H9 (cell line): ENCODE data around the gene RAI1. TPM values are rescaled to one million over a fixed set of nuclear protein-coding genes. Genes with fewer than 3 reads are reported as not detected.

Experiments used
- DNase-seq: peaks from one replicate; pipeline ENCODE4 v3.0.0-alpha.2; 2017
- H2AFZ ChIP-seq: one replicate; pipeline ENCODE4 v1.6.1; 2013; ENCODE audit warnings: mild to moderate bottlenecking, low read length, control low read depth, moderate library complexity
- H2AK5ac ChIP-seq: 2 replicates; pipeline ENCODE4 v1.6.1; 2013; ENCODE audit warnings: low read length, control low read depth, mixed read lengths; ENCODE audit not compliant: insufficient read length
- H2BK120ac ChIP-seq: one replicate; pipeline ENCODE4 v1.6.1; 2013; ENCODE audit warnings: low read depth, mild to moderate bottlenecking, low read length, control low read depth, inconsistent platforms; ENCODE audit not compliant: poor library complexity, severe bottlenecking
- H2BK12ac ChIP-seq: 2 replicates; pipeline ENCODE4 v1.6.1; 2013; ENCODE audit warnings: low read length, control low read depth, mixed read lengths, low read depth; ENCODE audit not compliant: insufficient read length
- H2BK15ac ChIP-seq: 2 replicates; pipeline ENCODE4 v1.6.1; 2013; ENCODE audit warnings: low read depth, low read length, control low read depth
- H2BK20ac ChIP-seq: one replicate; pipeline ENCODE4 v1.6.1; 2013; ENCODE audit warnings: low read depth, mild to moderate bottlenecking, low read length, control low read depth, inconsistent platforms; ENCODE audit not compliant: poor library complexity, severe bottlenecking
- H2BK5ac ChIP-seq: 2 replicates; pipeline ENCODE4 v1.6.1; 2013; ENCODE audit warnings: low read length, control low read depth, mixed read lengths; ENCODE audit not compliant: insufficient read length
- H3K14ac ChIP-seq: 2 replicates; pipeline ENCODE4 v1.6.1; 2013; ENCODE audit warnings: low read length, control low read depth; ENCODE audit not compliant: insufficient read depth
- H3K18ac ChIP-seq: 2 replicates; pipeline ENCODE4 v1.6.1; 2013; ENCODE audit warnings: low read depth, mild to moderate bottlenecking, mixed read lengths, low read length, control low read depth; ENCODE audit not compliant: insufficient read length
- H3K23ac ChIP-seq: 2 replicates; pipeline ENCODE4 v1.6.1; 2013; ENCODE audit warnings: low read length, control low read depth, mixed read lengths, low read depth; ENCODE audit not compliant: insufficient read length
- H3K23me2 ChIP-seq: 2 replicates; pipeline ENCODE4 v1.6.1; 2013; ENCODE audit warnings: low read depth, mild to moderate bottlenecking, mixed read lengths, low read length, control low read depth; ENCODE audit not compliant: insufficient read length, poor library complexity, severe bottlenecking
- H3K27ac ChIP-seq: 2 replicates; pipeline ENCODE4 v1.5.1; 2013; ENCODE audit warnings: low read length, control low read depth, mixed read lengths, low read depth; ENCODE audit not compliant: insufficient read length
- H3K27me3 ChIP-seq: 2 replicates; pipeline ENCODE4 v1.6.1; 2013; ENCODE audit warnings: low read length, control low read depth, inconsistent platforms; ENCODE audit not compliant: insufficient read depth
- H3K4ac ChIP-seq: 2 replicates; pipeline ENCODE4 v1.6.1; 2013; ENCODE audit warnings: low read depth, mild to moderate bottlenecking, control low read depth, inconsistent platforms, low read length, moderate library complexity
- H3K4me1 ChIP-seq: 2 replicates; pipeline ENCODE4 v1.6.1; 2013; ENCODE audit warnings: low read length, control low read depth, inconsistent platforms; ENCODE audit not compliant: insufficient read depth
- H3K4me2 ChIP-seq: 2 replicates; pipeline ENCODE4 v1.6.1; 2013; ENCODE audit warnings: low read length, control low read depth, mixed read lengths; ENCODE audit not compliant: insufficient read length, insufficient read depth
- H3K56ac ChIP-seq: 2 replicates; pipeline ENCODE4 v1.6.1; 2013; ENCODE audit warnings: low read depth, mild to moderate bottlenecking, mixed read lengths, low read length, control low read depth; ENCODE audit not compliant: insufficient read length
- H3K79me1 ChIP-seq: 2 replicates; pipeline ENCODE4 v1.6.1; 2013; ENCODE audit warnings: low read depth, mild to moderate bottlenecking, moderate library complexity, low read length, control low read depth, inconsistent platforms; ENCODE audit not compliant: insufficient read depth, poor library complexity, severe bottlenecking
- H3K79me2 ChIP-seq: 2 replicates; pipeline ENCODE4 v1.6.1; 2013; ENCODE audit warnings: low read length, control low read depth, inconsistent platforms; ENCODE audit not compliant: insufficient read depth
- H3K9ac ChIP-seq: 2 replicates; pipeline ENCODE4 v1.6.1; 2013; ENCODE audit warnings: low read length, control low read depth, mixed read lengths; ENCODE audit not compliant: insufficient read length; ENCODE audit errors: extremely low read depth
- H3K9me3 ChIP-seq: one replicate; pipeline ENCODE4 v1.6.1; 2013; ENCODE audit warnings: low read depth, low read length, inconsistent platforms; ENCODE audit not compliant: control insufficient read depth
- H3T11ph ChIP-seq: one replicate; pipeline ENCODE4 v1.6.1; 2013; ENCODE audit warnings: mild to moderate bottlenecking, low read length, control low read depth, inconsistent platforms
- H4K20me1 ChIP-seq: one replicate; pipeline ENCODE4 v1.6.1; 2013; ENCODE audit not compliant: control insufficient read depth, insufficient read length, insufficient read depth
- H4K5ac ChIP-seq: 2 replicates; pipeline ENCODE4 v1.6.1; 2013; ENCODE audit warnings: low read depth, mild to moderate bottlenecking, mixed read lengths, low read length, control low read depth; ENCODE audit not compliant: insufficient read length
- H4K8ac ChIP-seq: replicated peaks from 2 replicates; pipeline ENCODE4 v1.6.1; 2013; ENCODE audit warnings: low read length, control low read depth, mixed read lengths, low read depth; ENCODE audit not compliant: insufficient read length
- H4K91ac ChIP-seq: 2 replicates; pipeline ENCODE4 v1.6.1; 2013; ENCODE audit warnings: low read depth, mild to moderate bottlenecking, moderate library complexity, mixed read lengths, low read length, control low read depth; ENCODE audit not compliant: insufficient read length
- H3K27ac Mint-ChIP-seq, 3 experiments: 2 replicates in 2 of 3; 3 replicates in 1 of 3; pipeline ENCODE4 v1.8.0; 2020 to 2021; ENCODE audit warnings: mixed read lengths in 3 of 3, mild to moderate bottlenecking in 1 of 3, moderate library complexity in 1 of 3
- H3K27me3 Mint-ChIP-seq: 2 replicates; pipeline ENCODE4 v1.8.0; 2021; ENCODE audit warnings: low read depth, mild to moderate bottlenecking, moderate library complexity, mixed read lengths
- H3K36me3 Mint-ChIP-seq, 3 experiments: 2 replicates in 2 of 3; 3 replicates in 1 of 3; pipeline ENCODE4 v1.8.0; 2020 to 2021; ENCODE audit warnings: low read depth in 3 of 3, mixed read lengths in 3 of 3; ENCODE audit not compliant: insufficient read depth in 1 of 3
- H3K4me1 Mint-ChIP-seq, 2 experiments: 2 replicates each; pipeline ENCODE4 v1.8.0; 2020; ENCODE audit warnings: mixed read lengths in 2 of 2
- H3K4me3 Mint-ChIP-seq, 2 experiments: 2 replicates in 1 of 2; 3 replicates in 1 of 2; pipeline ENCODE4 v1.8.0; 2020 to 2021; ENCODE audit warnings: mild to moderate bottlenecking in 2 of 2, mixed read lengths in 2 of 2, moderate library complexity in 1 of 2
- H3K9me3 Mint-ChIP-seq, 2 experiments: 2 replicates in 1 of 2; 3 replicates in 1 of 2; pipeline ENCODE4 v1.8.0; 2020; ENCODE audit warnings: mild to moderate bottlenecking in 2 of 2, mixed read lengths in 2 of 2, moderate library complexity in 1 of 2
- WGBS: extraction: QIAGEN DNeasy Blood & Tissue Kit; methylation state at CpG from one replicate; pipeline ENCODE4 v1.1.7; 2013; ENCODE audit warnings: missing lambda C conversion rate, low lambda C conversion rate, mixed read lengths; ENCODE audit not compliant: insufficient read length; ENCODE audit errors: extremely low coverage; 5-methylcytosine and 5-hydroxymethylcytosine counted together
- total RNA-seq: library from RNA; stranded (reverse); gene quantifications from 2 replicates; pipeline ENCODE4 v1.2.1, GENCODE V29; 2021
- TF ChIP-seq, protein P1 (sequence below): fragments of 200-600 bp; sonication (generic); conservative IDR thresholded peaks from 3 replicates; pipeline ENCODE4 v1.8.0; 2021; ENCODE audit warnings: antibody characterized with exemption, mild to moderate bottlenecking

Gene RAI1
- total RNA-seq, 1 experiment from 2014 or later, result 1.5 TPM

GRCh38 chr17:17706140-17707060, 25.1 kb downstream of the RAI1 start:
- H4K20me1 ChIP-seq, result peaks cover 2% of the 10 kb centered on the region
- peaks cover 0 to 2% (median 1%) of the 10 kb centered on the region in 3 experiments; a peak in 3 of 7 replicates for H3K36me3 Mint-ChIP-seq
- H4K5ac ChIP-seq, result no peak overlapping the region
- peaks cover 36% of the 10 kb centered on the region for H3K27me3 ChIP-seq
- no CpG with 5 or more reads among the region's 12 CpGs for WGBS
- H3T11ph ChIP-seq, result no peak overlapping the region
- no peak overlapping the region for H3K18ac ChIP-seq
- no peaks in the 10 kb centered on the region for H3K23me2 ChIP-seq
- peaks cover 95% of the 10 kb centered on the region for H3K27me3 Mint-ChIP-seq
- H2BK120ac ChIP-seq, result no peak overlapping the region
- no peak overlapping the region for H3K9ac ChIP-seq
- no peak overlapping the region for H2BK20ac ChIP-seq
- TF ChIP-seq, protein P1, sequence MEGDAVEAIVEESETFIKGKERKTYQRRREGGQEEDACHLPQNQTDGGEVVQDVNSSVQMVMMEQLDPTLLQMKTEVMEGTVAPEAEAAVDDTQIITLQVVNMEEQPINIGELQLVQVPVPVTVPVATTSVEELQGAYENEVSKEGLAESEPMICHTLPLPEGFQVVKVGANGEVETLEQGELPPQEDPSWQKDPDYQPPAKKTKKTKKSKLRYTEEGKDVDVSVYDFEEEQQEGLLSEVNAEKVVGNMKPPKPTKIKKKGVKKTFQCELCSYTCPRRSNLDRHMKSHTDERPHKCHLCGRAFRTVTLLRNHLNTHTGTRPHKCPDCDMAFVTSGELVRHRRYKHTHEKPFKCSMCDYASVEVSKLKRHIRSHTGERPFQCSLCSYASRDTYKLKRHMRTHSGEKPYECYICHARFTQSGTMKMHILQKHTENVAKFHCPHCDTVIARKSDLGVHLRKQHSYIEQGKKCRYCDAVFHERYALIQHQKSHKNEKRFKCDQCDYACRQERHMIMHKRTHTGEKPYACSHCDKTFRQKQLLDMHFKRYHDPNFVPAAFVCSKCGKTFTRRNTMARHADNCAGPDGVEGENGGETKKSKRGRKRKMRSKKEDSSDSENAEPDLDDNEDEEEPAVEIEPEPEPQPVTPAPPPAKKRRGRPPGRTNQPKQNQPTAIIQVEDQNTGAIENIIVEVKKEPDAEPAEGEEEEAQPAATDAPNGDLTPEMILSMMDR, result peak; percentile 12; the same call in 1 of the 3 replicates
- H3K79me1 ChIP-seq, result no peaks in the 10 kb centered on the region
- no peak overlapping the region for H2BK15ac ChIP-seq
- H3K27ac Mint-ChIP-seq, result peak overlapping the region in 1 of 3 experiments; percentile 24; a peak in 1 of 7 replicates
- no peaks in the 10 kb centered on the region for H3K9me3 ChIP-seq
- peaks cover 0 to 4% of the 10 kb centered on the region in 2 experiments; a peak in 2 of 5 replicates for H3K9me3 Mint-ChIP-seq
- H2AK5ac ChIP-seq, result no peak overlapping the region
- no peaks in the 10 kb centered on the region for H3K79me2 ChIP-seq
- H3K4me1 Mint-ChIP-seq, result peaks cover 26 to 48% of the 10 kb centered on the region in 2 experiments
- no peak overlapping the region for H3K4ac ChIP-seq
- no peak for DNase-seq
- no peak overlapping the region for H3K4me2 ChIP-seq
- H3K56ac ChIP-seq, result no peak overlapping the region
- no peak overlapping the region for H4K91ac ChIP-seq
- H3K14ac ChIP-seq, result no peak overlapping the region
- H3K27ac ChIP-seq, result no peak overlapping the region
- no peak overlapping the region for H2BK12ac ChIP-seq
- no peak overlapping the region for H4K8ac ChIP-seq
- no peak overlapping the region for H2AFZ ChIP-seq
- H3K4me3 Mint-ChIP-seq, result peak overlapping the region in 1 of 2 experiments; percentile 47; a peak in 1 of 5 replicates
- no peak overlapping the region for H3K23ac ChIP-seq
- H2BK5ac ChIP-seq, result no peak overlapping the region
- peaks cover 2% of the 10 kb centered on the region; the same call in 1 of the 2 replicates for H3K4me1 ChIP-seq
